ENCODE measurements around the gene SF3A1. TPM values are rescaled to one million over a fixed set of nuclear protein-coding genes. Genes with fewer than 3 reads are reported as not detected.

The SF3A1 gene
- total and polyA plus RNA-seq, 11 donors = 11.4 to 142 (median 77.4) TPM

GRCh38 chr22:30332994-30333706 lies 23.5 kb downstream of the SF3A1 start:
- intact Hi-C loops (cut with DNase I) = no loop called here
- ATAC-seq (no peak), DNase-seq (no peak)
- Histone ChIP-seq H3K4me3 (no peak overlapping the region), H3K27me3 (no peaks in the 10 kb centered on the region), H3K27ac (no peak overlapping the region), H3K9me3 (no peaks in the 10 kb centered on the region), H3K36me3 (peaks cover 5 to 82% (median 73%) of the 10 kb centered on the region in 9 donors), H3K4me1 (peaks cover 0 to 25% (median 4%) of the 10 kb centered on the region in 12 donors)
- 91 to 93% (median 92%) methylated on average over 2 of the region's 2 CpGs for WGBS, 4 donors
- TF ChIP-seq CTCF (IDR thresholded peaks at IDR 0.05) (no peak), POLR2A (IDR thresholded peaks at IDR 0.05) (no peak)

- Histone ChIP-seq H3K36me3 (peaks cover 5 to 76% (median 67%) of the 10 kb centered on the region in 9 donors), H3K27ac (no peak overlapping the region), H3K9me3 (no peaks in the 10 kb centered on the region), H3K27me3 (no peaks in the 10 kb centered on the region), H3K4me1 (peaks cover 0 to 20% (median 4%) of the 10 kb centered on the region in 12 donors), H3K4me3 (no peak overlapping the region)
- intact Hi-C loops (cut with DNase I) = no loop called here
- 77 to 93% (median 85%) methylated on average over 4 to 5 of the region's 5 CpGs for WGBS, 4 donors
- TF ChIP-seq POLR2A (IDR thresholded peaks at IDR 0.05) (no peak), CTCF (IDR thresholded peaks at IDR 0.05) (no peak)
- ATAC-seq (no peak), DNase-seq (no peak)
Measured at GRCh38 chr22:30332551-30332950, 24.1 kb downstream of the SF3A1 start.

GRCh38 chr22:30328466-30329049 lies 28.1 kb downstream of the SF3A1 start:
- intact Hi-C loops (cut with DNase I) = loop anchor here in 4 of 10 donors (5.0 kb wide), 3 partner anchors 36 to 59 kb away; partner anchors contain the start of genes CASTOR1 (in 3 of the 4) and RNF215 (in 1 of the 4)
- no peak for DNase-seq

More at GRCh38 chr22:30328466-30329049, 28.1 kb downstream of the SF3A1 start:
- ATAC-seq = no peak
- Histone ChIP-seq H3K27ac (peak overlapping the region in 1 of 12 donors; percentile 25), H3K4me3 (no peak overlapping the region), H3K9me3 (no peaks in the 10 kb centered on the region), H3K4me1 (peaks cover 0 to 34% (median 24%) of the 10 kb centered on the region in 12 donors), H3K36me3 (peaks cover 0 to 37% (median 27%) of the 10 kb centered on the region in 9 donors), H3K27me3 (no peaks in the 10 kb centered on the region)
- WGBS, 4 donors = 70 to 77% (median 72%) methylated on average over 3 of the region's 3 CpGs
- TF ChIP-seq POLR2A (IDR thresholded peaks at IDR 0.05) (no peak), CTCF (IDR thresholded peaks at IDR 0.05) (no peak)

Data from heart left ventricle (tissue), 16 donors.